B cell (primary cell): ENCODE measurements around the gene EVL.

Source experiments
- EZH2 ChIP-seq: IDR thresholded peaks from 2 replicates; pipeline ENCODE4 v1.6.1; 2012; ENCODE audit warnings: borderline replicate concordance, low read depth, mild to moderate bottlenecking, moderate library complexity, low read length; ENCODE audit not compliant: insufficient read depth, poor library complexity, severe bottlenecking
- TF ChIP-seq, protein P1 (sequence below): fragments of 200-600 bp; IDR thresholded peaks from one replicate; pipeline ENCODE4 v1.8.0; 2022; ENCODE audit warnings: antibody characterized with exemption, mild to moderate bottlenecking

DNA sequence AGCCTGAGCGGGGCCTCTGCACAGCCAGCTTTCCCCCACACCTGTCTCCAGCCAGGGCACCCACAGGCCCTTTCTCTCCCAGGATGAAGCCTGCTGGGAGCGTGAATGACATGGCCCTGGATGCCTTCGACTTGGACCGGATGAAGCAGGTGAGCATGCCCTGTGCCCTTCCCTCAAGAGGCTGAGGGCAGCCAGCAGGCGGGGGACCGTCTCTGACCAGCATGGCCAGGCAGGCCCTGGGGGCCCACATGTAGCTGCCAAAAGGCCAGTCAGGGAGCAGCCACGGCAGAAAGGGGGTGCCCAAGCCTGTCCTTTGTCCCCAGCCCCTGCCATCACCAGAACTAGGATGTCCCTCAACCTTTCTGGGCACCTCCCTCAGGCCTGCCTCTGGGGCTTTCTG lies 75.9 kb downstream of the EVL start:
- TF ChIP-seq, protein P1, sequence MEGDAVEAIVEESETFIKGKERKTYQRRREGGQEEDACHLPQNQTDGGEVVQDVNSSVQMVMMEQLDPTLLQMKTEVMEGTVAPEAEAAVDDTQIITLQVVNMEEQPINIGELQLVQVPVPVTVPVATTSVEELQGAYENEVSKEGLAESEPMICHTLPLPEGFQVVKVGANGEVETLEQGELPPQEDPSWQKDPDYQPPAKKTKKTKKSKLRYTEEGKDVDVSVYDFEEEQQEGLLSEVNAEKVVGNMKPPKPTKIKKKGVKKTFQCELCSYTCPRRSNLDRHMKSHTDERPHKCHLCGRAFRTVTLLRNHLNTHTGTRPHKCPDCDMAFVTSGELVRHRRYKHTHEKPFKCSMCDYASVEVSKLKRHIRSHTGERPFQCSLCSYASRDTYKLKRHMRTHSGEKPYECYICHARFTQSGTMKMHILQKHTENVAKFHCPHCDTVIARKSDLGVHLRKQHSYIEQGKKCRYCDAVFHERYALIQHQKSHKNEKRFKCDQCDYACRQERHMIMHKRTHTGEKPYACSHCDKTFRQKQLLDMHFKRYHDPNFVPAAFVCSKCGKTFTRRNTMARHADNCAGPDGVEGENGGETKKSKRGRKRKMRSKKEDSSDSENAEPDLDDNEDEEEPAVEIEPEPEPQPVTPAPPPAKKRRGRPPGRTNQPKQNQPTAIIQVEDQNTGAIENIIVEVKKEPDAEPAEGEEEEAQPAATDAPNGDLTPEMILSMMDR, result no peak
- no peak for TF ChIP-seq EZH2
